Stimulated activated CD8-positive, alpha-beta memory T cell treated with anti-CD3 and anti-CD28 coated beads, Interleukin-12 subunit alpha, Interleukin-12 subunit beta, amount 100 ng/mL, for 24 hours (primary cell): ENCODE results near the gene ZDHHC13.
"Not testable (repeated sequence)": the region's sequence is repeated elsewhere in the genome, so short reads cannot be mapped to it uniquely, and the experiment has no call there.

Experiments used
- DNase-seq: peaks from one replicate; pipeline ENCODE4 v3.0.0-alpha.2; 2020; ENCODE audit errors: extremely low read depth

Gene ZDHHC13

GRCh38 chr11:19099093-19099492, 17.9 kb upstream of the ZDHHC13 start:
- no peak for DNase-seq

DNA sequence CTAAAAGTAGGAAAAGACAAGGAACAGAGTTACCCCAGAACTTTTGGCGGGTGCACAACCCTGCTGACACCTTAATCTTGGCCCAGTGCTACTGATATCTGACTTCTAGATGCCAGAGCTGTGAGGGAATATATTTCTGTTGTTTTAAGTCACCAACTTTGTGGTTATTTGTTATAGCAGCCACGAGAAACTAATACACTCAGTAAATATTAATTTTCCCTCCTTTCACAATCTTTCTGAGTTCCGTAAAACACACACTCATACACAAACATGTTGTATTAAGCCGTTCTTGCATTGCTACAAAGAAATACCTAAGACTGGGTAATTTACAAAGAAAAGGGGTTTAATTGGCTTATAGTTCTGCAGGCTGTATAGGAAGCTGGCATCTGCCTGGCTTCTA, 16.1 kb upstream of the ZDHHC13 start:
- DNase-seq, result no peak

DNA sequence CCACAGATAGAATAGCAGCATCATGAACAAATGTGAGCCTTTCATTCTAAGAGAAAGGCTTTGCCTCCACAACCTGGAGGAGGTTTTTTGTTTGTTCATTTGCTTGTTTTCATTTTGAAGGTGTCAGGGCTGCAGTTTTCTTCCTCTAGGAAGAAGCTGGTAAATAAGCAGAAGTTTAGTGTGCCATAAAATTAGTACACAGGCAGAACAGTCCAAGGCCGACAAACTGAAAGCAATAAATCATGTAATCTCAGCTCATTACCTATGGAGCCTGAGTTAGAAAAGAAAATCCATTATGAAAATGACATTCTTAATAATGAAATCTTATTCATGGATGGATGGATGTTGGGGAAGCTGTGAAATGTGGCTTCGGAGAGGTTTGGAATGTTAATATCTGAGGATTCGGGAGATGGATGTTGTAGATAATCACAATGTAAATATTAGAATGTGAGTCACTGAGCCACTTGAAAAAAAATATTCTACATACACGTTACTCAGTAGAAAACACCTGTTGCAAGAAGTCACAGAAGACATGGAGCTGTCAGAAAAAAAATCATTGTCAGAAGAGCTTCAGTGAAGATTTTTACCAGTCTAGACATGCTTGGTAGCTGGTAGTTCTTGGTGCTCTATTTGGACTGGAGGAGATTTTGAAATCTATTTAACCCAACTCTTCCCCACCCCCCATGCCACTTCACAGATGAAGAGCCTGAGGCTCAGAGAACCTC, 15.0 kb upstream of the ZDHHC13 start:
- no peak for DNase-seq

GRCh38 chr11:19102521-19102900, 14.5 kb upstream of the ZDHHC13 start:
- no peak for DNase-seq

DNA sequence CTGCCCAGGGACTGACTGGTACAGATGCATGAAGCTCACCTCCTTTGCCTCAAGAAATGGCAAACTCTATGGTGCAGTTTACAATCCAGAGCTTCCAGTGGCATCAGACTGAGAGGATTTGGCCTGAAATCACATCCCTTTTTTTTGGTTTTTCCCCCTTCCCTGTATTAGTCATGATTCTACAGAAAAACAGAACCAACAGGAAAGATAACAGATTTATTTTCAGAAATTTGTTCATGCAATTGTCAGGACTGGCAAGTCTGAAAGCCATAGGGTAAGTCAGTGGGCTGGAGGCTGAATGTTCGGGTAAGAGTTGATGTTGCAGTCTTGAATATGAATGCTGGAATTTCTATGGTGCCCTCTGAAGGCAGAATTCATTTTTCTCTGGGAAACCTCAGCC, 12.0 kb upstream of the ZDHHC13 start:
- no peak for DNase-seq

GRCh38 chr11:19107125-19107524, 9.8 kb upstream of the ZDHHC13 start:
- no peak for DNase-seq

GRCh38 chr11:19110295-19110694, 6.7 kb upstream of the ZDHHC13 start:
- DNase-seq, result no peak

GRCh38 chr11:19111809-19112208, 5.2 kb upstream of the ZDHHC13 start:
- DNase-seq, result no peak

DNA sequence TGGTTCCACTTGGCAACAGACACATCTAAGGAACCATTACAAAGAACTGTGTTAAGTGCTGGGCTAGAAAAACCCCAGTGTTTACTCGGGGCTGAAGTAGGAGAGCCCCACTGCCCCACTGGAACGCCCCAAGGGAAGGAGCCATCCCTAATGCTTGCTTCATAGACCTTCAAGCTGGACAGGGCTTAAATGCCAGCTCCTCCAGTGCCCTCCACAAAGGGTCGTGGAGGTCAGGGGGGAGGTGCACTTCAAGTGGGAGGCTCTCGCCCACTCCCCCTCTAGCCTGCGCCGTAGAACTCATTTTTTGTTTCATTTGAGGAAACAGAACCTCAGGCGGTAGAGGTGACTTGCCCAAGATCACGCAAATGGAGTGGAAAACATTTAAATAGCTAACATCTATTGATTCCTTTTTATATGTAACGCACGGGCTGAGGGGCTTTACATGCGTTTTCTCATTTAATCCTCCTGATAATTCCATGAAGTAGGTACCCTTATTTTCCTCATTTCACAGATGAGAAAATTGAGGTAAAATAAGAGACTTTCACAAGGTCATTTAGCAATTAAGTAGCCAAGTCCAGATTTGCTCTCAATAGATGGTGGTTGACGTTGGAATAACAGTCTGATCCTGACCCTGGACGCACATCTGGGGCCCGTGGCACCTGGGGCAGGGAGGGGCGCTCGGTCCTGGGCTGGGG, 545 bp upstream of the ZDHHC13 start:
- DNase-seq, result no peak

- no peak for DNase-seq
Observed at GRCh38 chr11:19117760-19118097, 761 bp downstream of the ZDHHC13 start.

DNA sequence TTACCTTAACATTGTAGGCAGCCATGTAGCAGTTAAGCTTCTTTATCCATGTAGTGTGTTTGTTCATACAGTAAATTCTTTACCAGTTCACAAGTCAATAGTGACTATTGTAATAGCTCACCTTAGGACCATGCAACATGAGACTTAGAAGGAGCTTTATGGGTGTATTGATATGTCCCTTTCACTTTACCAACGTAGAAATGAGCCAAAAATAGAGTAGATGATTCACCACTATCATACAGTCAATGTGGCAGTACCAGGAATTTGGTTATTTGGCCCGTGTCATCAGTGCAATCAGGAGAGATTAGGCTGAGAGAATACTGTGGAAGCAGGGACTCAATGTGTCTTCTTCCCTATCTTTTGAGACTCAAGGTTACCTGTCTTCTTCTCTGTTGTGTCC, 4.7 kb downstream of the ZDHHC13 start:
- DNase-seq, result no peak

GRCh38 chr11:19122960-19123615, 6.1 kb downstream of the ZDHHC13 start:
- DNase-seq, result no peak

DNA sequence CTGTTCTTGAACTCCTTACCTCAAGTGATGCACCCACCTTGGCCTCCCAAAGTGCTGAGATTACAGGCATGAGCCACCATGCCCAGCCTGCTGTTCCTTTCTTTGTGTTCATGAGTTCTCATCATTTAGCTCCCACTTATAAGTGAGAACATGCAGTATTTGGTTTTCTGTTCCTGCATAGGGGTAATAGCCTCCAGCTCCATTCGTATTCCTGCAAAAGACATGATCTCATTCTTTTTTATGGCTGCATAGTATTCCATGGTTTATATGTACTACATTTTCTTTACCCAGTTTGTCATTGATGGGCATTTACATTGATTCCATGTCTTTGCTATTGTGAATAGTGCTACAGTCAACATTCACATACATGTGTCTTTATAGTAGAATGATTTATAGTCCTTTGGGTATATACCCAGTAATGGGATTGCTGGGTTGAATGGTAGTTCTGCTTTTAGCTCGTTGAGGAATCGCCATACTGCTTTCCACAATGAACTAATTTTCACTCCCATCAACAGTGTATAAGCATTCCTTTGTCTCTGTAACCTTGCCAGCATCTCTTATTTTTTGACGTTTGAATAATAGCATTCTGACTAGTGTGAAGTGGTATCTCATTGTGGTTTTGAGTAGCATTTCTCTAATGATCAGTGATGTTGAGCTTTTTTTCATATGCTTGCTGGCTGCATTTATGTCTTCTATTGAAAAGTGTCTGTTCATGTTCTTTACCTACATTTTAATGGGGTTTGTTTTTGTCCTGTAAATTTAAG, 9.8 kb downstream of the ZDHHC13 start:
- not testable (repeated sequence) for DNase-seq

GRCh38 chr11:19134004-19134403, 17.0 kb downstream of the ZDHHC13 start:
- DNase-seq, result no peak

GRCh38 chr11:19136884-19137283, 19.9 kb downstream of the ZDHHC13 start:
- DNase-seq, result not testable (repeated sequence)

DNA sequence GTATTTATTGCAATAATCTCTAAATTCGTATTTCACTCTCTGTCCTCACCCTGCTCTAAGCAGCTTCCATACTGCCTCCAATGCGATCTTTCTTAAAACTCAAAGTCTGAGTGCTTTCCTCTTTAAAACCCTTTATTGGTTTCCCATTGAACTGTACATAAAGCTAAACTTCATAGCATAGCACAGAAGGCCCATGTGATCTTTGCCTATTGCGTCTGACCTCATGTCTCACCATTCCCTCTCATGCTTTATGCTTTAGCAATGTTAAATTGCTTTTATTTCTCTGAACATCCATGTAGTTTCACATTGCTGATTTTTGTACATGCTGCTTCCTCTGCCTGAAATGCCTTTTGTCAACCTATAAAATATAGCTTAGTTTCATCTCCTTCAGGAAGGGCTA, 28.4 kb downstream of the ZDHHC13 start:
- no peak for DNase-seq

- DNase-seq, result no peak
Observed at GRCh38 chr11:19156892-19157291, 39.9 kb downstream of the ZDHHC13 start.

GRCh38 chr11:19160847-19161246, 43.9 kb downstream of the ZDHHC13 start:
- no peak for DNase-seq

- no peak for DNase-seq
Observed at GRCh38 chr11:19161651-19162050, 44.7 kb downstream of the ZDHHC13 start.

DNA sequence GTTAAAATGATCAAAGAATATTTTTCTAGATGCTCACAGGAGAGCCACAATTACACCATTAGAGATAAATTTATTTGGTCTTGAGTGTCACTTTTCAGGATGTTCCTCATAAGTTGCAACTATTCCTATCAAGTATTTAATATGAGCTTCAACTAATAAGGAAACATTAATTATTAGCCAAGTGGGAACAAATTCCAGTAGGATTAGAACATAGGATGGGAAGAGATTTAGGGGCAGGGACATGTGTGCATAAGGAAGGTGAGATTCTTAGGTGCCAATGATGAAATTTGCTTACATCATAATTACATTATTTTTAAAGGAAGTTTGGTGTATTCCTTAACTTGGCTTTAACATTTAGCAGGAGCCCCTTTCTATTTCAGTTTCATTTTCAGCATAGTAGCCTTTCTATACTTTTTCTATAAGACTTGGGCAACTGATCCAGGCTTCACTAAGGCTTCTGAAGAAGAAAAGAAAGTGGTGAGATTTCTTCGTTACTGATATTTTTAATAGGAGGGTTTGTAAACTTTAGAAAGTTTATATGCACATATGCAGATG, 46.1 kb downstream of the ZDHHC13 start:
- DNase-seq, result no peak

DNA sequence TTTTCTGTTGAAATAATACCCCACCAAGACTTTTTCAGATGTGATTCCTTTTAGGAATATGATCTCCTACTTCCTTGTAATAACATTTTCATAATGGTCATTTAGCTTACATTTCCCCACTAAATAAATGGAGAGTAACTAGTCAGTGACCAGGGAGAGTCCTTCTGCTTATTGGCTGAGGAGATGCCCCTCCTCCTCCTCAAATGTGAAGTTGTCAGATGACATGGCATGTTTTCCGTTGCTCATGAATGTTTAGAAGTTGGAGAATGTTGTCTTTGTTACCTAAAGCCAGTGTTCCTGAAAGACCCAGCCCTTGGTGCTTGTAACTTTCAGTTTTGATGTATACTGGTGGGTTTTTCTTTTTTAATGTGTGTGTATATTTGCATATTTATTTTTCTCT, 46.6 kb downstream of the ZDHHC13 start:
- no peak for DNase-seq

DNA sequence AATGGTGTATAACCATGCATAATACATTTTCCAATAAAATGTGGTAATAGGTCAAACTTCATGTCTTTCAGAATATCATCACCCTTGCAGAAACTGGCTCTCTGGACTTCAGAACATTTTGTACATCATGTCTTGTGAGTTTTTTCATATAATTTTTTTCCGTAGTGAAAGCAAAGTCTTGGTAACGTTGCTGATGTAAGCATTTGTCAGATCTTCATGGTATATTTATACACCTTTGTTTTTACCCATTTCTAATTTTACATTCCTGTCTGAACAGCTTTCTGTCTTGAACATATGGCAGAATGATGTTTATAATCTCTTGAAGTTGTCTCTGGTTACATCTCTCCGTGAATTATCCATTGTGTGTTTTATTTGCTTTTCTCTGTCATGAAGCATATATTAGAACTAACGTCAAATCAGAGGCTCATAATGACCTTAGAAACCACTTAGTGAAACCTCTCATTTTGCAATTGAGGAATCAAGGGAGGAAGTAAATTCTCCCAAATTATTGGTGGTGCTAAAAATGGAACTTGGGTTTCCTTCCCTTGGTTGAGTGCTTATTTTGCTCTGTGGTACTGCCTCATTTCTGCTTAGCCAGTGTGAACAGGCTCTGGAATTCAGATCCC, 47.4 kb downstream of the ZDHHC13 start:
- no peak for DNase-seq
